DMS 273 treated with DMSO at 0.1 percent for 48 hours (cell line): ENCODE measurements around the gene CSGALNACT2.

Source experiments
- DNase-seq: peaks from one replicate; lab custom pipeline; 2025; lab: John Stamatoyannopoulos, UW

The CSGALNACT2 gene

GRCh38 chr10:43124094-43124521 is 14.1 kb upstream of the CSGALNACT2 start:
- no peak for DNase-seq

- DNase-seq, result no peak
These were observed 13.5 kb upstream of the CSGALNACT2 start for GRCh38 chr10:43124574-43125273.

GRCh38 chr10:43125274-43125845 is 12.9 kb upstream of the CSGALNACT2 start:
- no peak for DNase-seq

GRCh38 chr10:43125881-43126731 is 12.1 kb upstream of the CSGALNACT2 start:
- DNase-seq, result no peak

GRCh38 chr10:43126759-43127424 is 11.4 kb upstream of the CSGALNACT2 start:
- DNase-seq, result no peak

- no peak for DNase-seq
These were observed 10.8 kb upstream of the CSGALNACT2 start for GRCh38 chr10:43127442-43127841.

- no peak for DNase-seq
These were observed 9.9 kb upstream of the CSGALNACT2 start for GRCh38 chr10:43128331-43128730.

- DNase-seq, result no peak
These were observed 9.1 kb upstream of the CSGALNACT2 start for GRCh38 chr10:43128958-43129706.

GRCh38 chr10:43130770-43131171 is 7.5 kb upstream of the CSGALNACT2 start:
- DNase-seq, result no peak

GRCh38 chr10:43131256-43131655 is 7.0 kb upstream of the CSGALNACT2 start:
- DNase-seq, result no peak

- no peak for DNase-seq
These were observed 6.3 kb upstream of the CSGALNACT2 start for GRCh38 chr10:43131906-43132305.

GRCh38 chr10:43132867-43133787 is 5.1 kb upstream of the CSGALNACT2 start:
- no peak for DNase-seq

GRCh38 chr10:43134126-43134905 is 3.9 kb upstream of the CSGALNACT2 start:
- no peak for DNase-seq

GRCh38 chr10:43135064-43135463 is 3.2 kb upstream of the CSGALNACT2 start:
- DNase-seq, result no peak

- DNase-seq, result no peak
These were observed 2.6 kb upstream of the CSGALNACT2 start for GRCh38 chr10:43135656-43136055.

- no peak for DNase-seq
These were observed 1.8 kb upstream of the CSGALNACT2 start for GRCh38 chr10:43136432-43136831.

- no peak for DNase-seq
These were observed 1.1 kb upstream of the CSGALNACT2 start for GRCh38 chr10:43136995-43137716.

GRCh38 chr10:43137717-43138020 is 576 bp upstream of the CSGALNACT2 start:
- no peak for DNase-seq

- DNase-seq, result no peak
These were observed 554 bp downstream of the CSGALNACT2 start for GRCh38 chr10:43138757-43139241.
